ENCODE measurements around the gene EPS8. TPM values are rescaled to one million over a fixed set of nuclear protein-coding genes. Genes with fewer than 3 reads are reported as not detected.

The EPS8 gene
- total RNA-seq, 1 donor from 2014 or later = 17.8 TPM

GRCh38 chr12:15712823-15713660 lies 76.1 kb downstream of the EPS8 start:
- Histone ChIP-seq H3K27me3 (ENCODE audit: control insufficient read depth, insufficient read depth, low read length) (no peaks in the 10 kb centered on the region), H3K4me3 (ENCODE audit: low read depth, low read length) (no peak overlapping the region), H3K36me3 (ENCODE audit: control insufficient read depth, insufficient read depth, low read length) (no peaks in the 10 kb centered on the region)
- DNase-seq (ENCODE audit: low read depth) = no peak
- TF ChIP-seq CTCF (IDR thresholded peaks at IDR 0.05; ENCODE audit: insufficient read depth, low read length, poor library complexity, severe bottlenecking) = no peak

- H3K4me3 ChIP-seq (ENCODE audit: low read depth, low read length) = no peak overlapping the region
- H3K27me3 ChIP-seq (ENCODE audit: control insufficient read depth, insufficient read depth, low read length) = no peaks in the 10 kb centered on the region
- no peak for TF ChIP-seq CTCF (IDR thresholded peaks at IDR 0.05; ENCODE audit: insufficient read depth, low read length, poor library complexity, severe bottlenecking)
- DNase-seq (ENCODE audit: low read depth) = no peak
- no peaks in the 10 kb centered on the region for H3K36me3 ChIP-seq (ENCODE audit: control insufficient read depth, insufficient read depth, low read length)
Measured at GRCh38 chr12:15712160-15712559, 77.0 kb downstream of the EPS8 start.

GRCh38 chr12:15710860-15711510 lies 78.2 kb downstream of the EPS8 start:
- DNase-seq (ENCODE audit: low read depth) = no peak
- Histone ChIP-seq H3K27me3 (ENCODE audit: control insufficient read depth, insufficient read depth, low read length) (no peaks in the 10 kb centered on the region), H3K36me3 (ENCODE audit: control insufficient read depth, insufficient read depth, low read length) (no peaks in the 10 kb centered on the region), H3K4me3 (ENCODE audit: low read depth, low read length) (no peak overlapping the region)
- TF ChIP-seq CTCF (IDR thresholded peaks at IDR 0.05; ENCODE audit: insufficient read depth, low read length, poor library complexity, severe bottlenecking) = no peak

- no peak for DNase-seq (ENCODE audit: low read depth)
- no peak for TF ChIP-seq CTCF (IDR thresholded peaks at IDR 0.05; ENCODE audit: insufficient read depth, low read length, poor library complexity, severe bottlenecking)
Measured at GRCh38 chr12:15709551-15709950, 79.6 kb downstream of the EPS8 start.

GRCh38 chr12:15708396-15709076 lies 80.7 kb downstream of the EPS8 start:
- H3K27me3 ChIP-seq (ENCODE audit: control insufficient read depth, insufficient read depth, low read length) = no peaks in the 10 kb centered on the region
- TF ChIP-seq CTCF (IDR thresholded peaks at IDR 0.05; ENCODE audit: insufficient read depth, low read length, poor library complexity, severe bottlenecking) = no peak

More at GRCh38 chr12:15709551-15709950, 79.6 kb downstream of the EPS8 start:
- Histone ChIP-seq H3K4me3 (ENCODE audit: low read depth, low read length) (no peak overlapping the region), H3K27me3 (ENCODE audit: control insufficient read depth, insufficient read depth, low read length) (no peaks in the 10 kb centered on the region), H3K36me3 (ENCODE audit: control insufficient read depth, insufficient read depth, low read length) (no peaks in the 10 kb centered on the region)

More at GRCh38 chr12:15708396-15709076, 80.7 kb downstream of the EPS8 start:
- no peak for DNase-seq (ENCODE audit: low read depth)
- Histone ChIP-seq H3K4me3 (ENCODE audit: low read depth, low read length) (no peak overlapping the region), H3K36me3 (ENCODE audit: control insufficient read depth, insufficient read depth, low read length) (no peaks in the 10 kb centered on the region)
